Trophoblast cell (in vitro differentiated cells and primary cell): ENCODE results near the gene FBXO44.

Source experiments
- DNase-seq, 2 donors: peaks; one replicate each; pipeline ENCODE4 v3.0.0-alpha.2; 2016
- H2AFZ ChIP-seq: 2 replicates; pipeline ENCODE4 v1.6.1; 2013; ENCODE audit warnings: low read length, moderate library complexity, mild to moderate bottlenecking; ENCODE audit not compliant: insufficient read depth, poor library complexity
- H2AK5ac ChIP-seq: 2 replicates; pipeline ENCODE4 v1.6.1; 2013; ENCODE audit warnings: mild to moderate bottlenecking, low read length
- H2BK120ac ChIP-seq: 2 replicates; pipeline ENCODE4 v1.6.1; 2013; ENCODE audit warnings: low read length, mild to moderate bottlenecking, moderate library complexity; ENCODE audit not compliant: insufficient read depth, poor library complexity
- H2BK12ac ChIP-seq: 2 replicates; pipeline ENCODE4 v1.6.1; 2013; ENCODE audit warnings: mild to moderate bottlenecking, low read length, moderate library complexity
- H2BK5ac ChIP-seq: 2 replicates; pipeline ENCODE4 v1.6.1; 2013; ENCODE audit warnings: low read length, low read depth, moderate library complexity, mild to moderate bottlenecking; ENCODE audit not compliant: poor library complexity
- H3K14ac ChIP-seq: 2 replicates; pipeline ENCODE4 v1.6.1; 2013; ENCODE audit warnings: mild to moderate bottlenecking, low read length
- H3K18ac ChIP-seq: 2 replicates; pipeline ENCODE4 v1.6.1; 2013; ENCODE audit warnings: mild to moderate bottlenecking, low read length
- H3K23ac ChIP-seq: 2 replicates; pipeline ENCODE4 v1.6.1; 2013; ENCODE audit warnings: low read length
- H3K27ac ChIP-seq: 2 replicates; pipeline ENCODE4 v1.5.1; 2013; ENCODE audit warnings: low read depth, mild to moderate bottlenecking, inconsistent platforms, low read length, moderate library complexity
- H3K27me3 ChIP-seq: 2 replicates; pipeline ENCODE4 v1.6.1; 2013; ENCODE audit warnings: inconsistent platforms, mild to moderate bottlenecking, low read length, moderate library complexity; ENCODE audit not compliant: insufficient read depth
- H3K36me3 ChIP-seq, 2 experiments: 1 replicate in 1 of 2; 2 replicates in 1 of 2; pipeline ENCODE4 v1.6.1; 2013; ENCODE audit warnings: low read length in 2 of 2, mild to moderate bottlenecking in 2 of 2, moderate library complexity in 1 of 2; ENCODE audit not compliant: insufficient read depth in 2 of 2, control insufficient read depth in 1 of 2
- H3K4ac ChIP-seq: 2 replicates; pipeline ENCODE4 v1.6.1; 2013; ENCODE audit warnings: low read depth, mild to moderate bottlenecking, low read length, moderate library complexity
- H3K4me1 ChIP-seq, 2 experiments: 1 replicate in 1 of 2; 2 replicates in 1 of 2; pipeline ENCODE4 v1.6.1; 2013; ENCODE audit warnings: low read length in 2 of 2, mild to moderate bottlenecking in 2 of 2, moderate library complexity in 1 of 2; ENCODE audit not compliant: insufficient read depth in 2 of 2, control insufficient read depth in 1 of 2
- H3K4me2 ChIP-seq: 2 replicates; pipeline ENCODE4 v1.6.1; 2013; ENCODE audit warnings: inconsistent platforms, mild to moderate bottlenecking, low read length, moderate library complexity
- H3K4me3 ChIP-seq: 2 replicates; pipeline ENCODE4 v1.5.1; 2013; ENCODE audit warnings: mild to moderate bottlenecking, low read depth, low read length, inconsistent platforms
- H3K79me1 ChIP-seq: one replicate; pipeline ENCODE4 v1.6.1; 2013; ENCODE audit warnings: low read length
- H3K79me2 ChIP-seq: 2 replicates; pipeline ENCODE4 v1.6.1; 2013; ENCODE audit warnings: low read length, mild to moderate bottlenecking; ENCODE audit not compliant: control insufficient read depth, insufficient read depth, poor library complexity
- H3K9ac ChIP-seq: 2 replicates; pipeline ENCODE4 v1.6.1; 2013; ENCODE audit warnings: mild to moderate bottlenecking, low read length
- H3K9me3 ChIP-seq: 2 replicates; pipeline ENCODE4 v1.6.1; 2013; ENCODE audit warnings: low read depth, mild to moderate bottlenecking, control low read depth, inconsistent platforms, low read length; ENCODE audit not compliant: insufficient read depth
- H4K12ac ChIP-seq: 2 replicates; pipeline ENCODE4 v1.6.1; 2013; ENCODE audit warnings: low read depth, mild to moderate bottlenecking, low read length, moderate library complexity
- H4K8ac ChIP-seq: 2 replicates; pipeline ENCODE4 v1.6.1; 2013; ENCODE audit warnings: low read depth, mild to moderate bottlenecking, low read length, moderate library complexity
- H4K91ac ChIP-seq: one replicate; pipeline ENCODE4 v1.6.1; 2013; ENCODE audit warnings: low read depth, mild to moderate bottlenecking, low read length, moderate library complexity
- WGBS: extraction: QIAGEN DNeasy Blood & Tissue Kit; methylation state at CpG from one replicate; pipeline ENCODE4 v1.1.7; 2013; ENCODE audit warnings: missing lambda C conversion rate; ENCODE audit not compliant: insufficient read length, insufficient coverage; ENCODE audit errors: extremely low coverage; 5-methylcytosine and 5-hydroxymethylcytosine counted together

Gene FBXO44

GRCh38 chr1:11616766-11617165, 37.9 kb upstream of the FBXO44 start:
- H3K23ac ChIP-seq, result no peak overlapping the region
- H4K91ac ChIP-seq, result no peak overlapping the region
- H4K12ac ChIP-seq, result no peak overlapping the region
- H2AK5ac ChIP-seq, result no peak overlapping the region
- WGBS, result no CpG with 5 or more reads among the region's 7 CpGs
- no peak overlapping the region for H4K8ac ChIP-seq
- H3K36me3 ChIP-seq, result no peaks in the 10 kb centered on the region
- no peak overlapping the region for H3K14ac ChIP-seq
- H3K18ac ChIP-seq, result no peak overlapping the region
- H3K4me2 ChIP-seq, result no peak overlapping the region
- DNase-seq, result no peak
- no peak overlapping the region for H3K4me3 ChIP-seq
- H3K79me2 ChIP-seq, result no peaks in the 10 kb centered on the region
- no peak overlapping the region for H2BK120ac ChIP-seq
- H3K9ac ChIP-seq, result no peak overlapping the region
- H3K27ac ChIP-seq, result no peak overlapping the region
- H3K4ac ChIP-seq, result no peak overlapping the region
- H3K27me3 ChIP-seq, result no peaks in the 10 kb centered on the region
- H3K4me1 ChIP-seq, result no peaks in the 10 kb centered on the region
- H2BK12ac ChIP-seq, result no peak overlapping the region
- no peaks in the 10 kb centered on the region for H3K79me1 ChIP-seq
- no peak overlapping the region for H2BK5ac ChIP-seq
- H2AFZ ChIP-seq, result no peak overlapping the region
- H3K9me3 ChIP-seq, result no peaks in the 10 kb centered on the region

GRCh38 chr1:11617314-11617713, 37.4 kb upstream of the FBXO44 start:
- no peaks in the 10 kb centered on the region for H3K9me3 ChIP-seq
- H3K27ac ChIP-seq, result no peak overlapping the region
- no CpG with 5 or more reads among the region's 7 CpGs for WGBS
- H3K4me2 ChIP-seq, result no peak overlapping the region
- no peak overlapping the region for H4K8ac ChIP-seq
- H3K4ac ChIP-seq, result no peak overlapping the region
- no peaks in the 10 kb centered on the region for H3K79me1 ChIP-seq
- no peak overlapping the region for H3K18ac ChIP-seq
- H2BK12ac ChIP-seq, result no peak overlapping the region
- no peak overlapping the region for H2AK5ac ChIP-seq
- H3K23ac ChIP-seq, result no peak overlapping the region
- DNase-seq, result no peak
- H3K27me3 ChIP-seq, result no peaks in the 10 kb centered on the region
- no peaks in the 10 kb centered on the region for H3K79me2 ChIP-seq
- H3K9ac ChIP-seq, result no peak overlapping the region
- no peak overlapping the region for H2BK5ac ChIP-seq
- H3K4me3 ChIP-seq, result no peak overlapping the region
- no peaks in the 10 kb centered on the region for H3K4me1 ChIP-seq
- H2AFZ ChIP-seq, result no peak overlapping the region
- H2BK120ac ChIP-seq, result no peak overlapping the region
- H4K12ac ChIP-seq, result no peak overlapping the region
- H3K14ac ChIP-seq, result no peak overlapping the region
- no peaks in the 10 kb centered on the region for H3K36me3 ChIP-seq
- no peak overlapping the region for H4K91ac ChIP-seq

- H4K8ac ChIP-seq, result no peak overlapping the region
- H2BK5ac ChIP-seq, result no peak overlapping the region
- no peaks in the 10 kb centered on the region for H3K9me3 ChIP-seq
- no peak overlapping the region for H3K4me2 ChIP-seq
- no peak overlapping the region for H3K4ac ChIP-seq
- H2BK12ac ChIP-seq, result no peak overlapping the region
- no peaks in the 10 kb centered on the region for H3K79me1 ChIP-seq
- no CpG with 5 or more reads among the region's 2 CpGs for WGBS
- no peak overlapping the region for H3K23ac ChIP-seq
- no peak overlapping the region for H2AK5ac ChIP-seq
- H3K27me3 ChIP-seq, result no peaks in the 10 kb centered on the region
- no peak overlapping the region for H2BK120ac ChIP-seq
- H3K79me2 ChIP-seq, result no peaks in the 10 kb centered on the region
- H3K4me1 ChIP-seq, result no peaks in the 10 kb centered on the region
- DNase-seq, result no peak
- no peak overlapping the region for H3K27ac ChIP-seq
- no peak overlapping the region for H4K12ac ChIP-seq
- H3K9ac ChIP-seq, result no peak overlapping the region
- H3K36me3 ChIP-seq, result no peaks in the 10 kb centered on the region
- H3K4me3 ChIP-seq, result no peak overlapping the region
- H2AFZ ChIP-seq, result no peak overlapping the region
- no peak overlapping the region for H3K14ac ChIP-seq
- no peak overlapping the region for H3K18ac ChIP-seq
- H4K91ac ChIP-seq, result no peak overlapping the region
Observed at GRCh38 chr1:11617741-11618140, 36.9 kb upstream of the FBXO44 start.

GRCh38 chr1:11620405-11620804, 34.3 kb upstream of the FBXO44 start:
- Histone ChIP-seq H3K9me3 (no peaks in the 10 kb centered on the region), H3K4me1 (no peaks in the 10 kb centered on the region), H3K18ac (no peak overlapping the region), H3K4ac (no peak overlapping the region), H4K12ac (no peak overlapping the region), H3K27ac (no peak overlapping the region), H3K23ac (no peak overlapping the region), H2AFZ (no peak overlapping the region), H3K36me3 (no peaks in the 10 kb centered on the region), H3K79me1 (no peaks in the 10 kb centered on the region), H2BK5ac (no peak overlapping the region), H4K91ac (no peak overlapping the region), H3K4me3 (no peak overlapping the region), H3K27me3 (no peaks in the 10 kb centered on the region), H3K4me2 (no peak overlapping the region), H3K9ac (no peak overlapping the region), H4K8ac (no peak overlapping the region), H2BK120ac (no peak overlapping the region), H2AK5ac (no peak overlapping the region), H2BK12ac (no peak overlapping the region), H3K79me2 (no peaks in the 10 kb centered on the region), H3K14ac (no peak overlapping the region)
- no CpG with 5 or more reads among the region's 12 CpGs for WGBS
- no peak for DNase-seq
